HG02763 (cell line): ENCODE measurements around the gene ART1.
"Not testable (repeated sequence)": the region's sequence is repeated elsewhere in the genome, so short reads cannot be mapped to it uniquely, and the experiment has no call there.

Experiments
- ATAC-seq: cut with Tn5 transposase; IDR thresholded peaks from one replicate; pipeline ENCODE4 v1.9.1; 2021; ENCODE audit warnings: mild to moderate bottlenecking, moderate library complexity; ENCODE audit not compliant: unreplicated experiment

Gene ART1, protein sequence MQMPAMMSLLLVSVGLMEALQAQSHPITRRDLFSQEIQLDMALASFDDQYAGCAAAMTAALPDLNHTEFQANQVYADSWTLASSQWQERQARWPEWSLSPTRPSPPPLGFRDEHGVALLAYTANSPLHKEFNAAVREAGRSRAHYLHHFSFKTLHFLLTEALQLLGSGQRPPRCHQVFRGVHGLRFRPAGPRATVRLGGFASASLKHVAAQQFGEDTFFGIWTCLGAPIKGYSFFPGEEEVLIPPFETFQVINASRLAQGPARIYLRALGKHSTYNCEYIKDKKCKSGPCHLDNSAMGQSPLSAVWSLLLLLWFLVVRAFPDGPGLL

DNA sequence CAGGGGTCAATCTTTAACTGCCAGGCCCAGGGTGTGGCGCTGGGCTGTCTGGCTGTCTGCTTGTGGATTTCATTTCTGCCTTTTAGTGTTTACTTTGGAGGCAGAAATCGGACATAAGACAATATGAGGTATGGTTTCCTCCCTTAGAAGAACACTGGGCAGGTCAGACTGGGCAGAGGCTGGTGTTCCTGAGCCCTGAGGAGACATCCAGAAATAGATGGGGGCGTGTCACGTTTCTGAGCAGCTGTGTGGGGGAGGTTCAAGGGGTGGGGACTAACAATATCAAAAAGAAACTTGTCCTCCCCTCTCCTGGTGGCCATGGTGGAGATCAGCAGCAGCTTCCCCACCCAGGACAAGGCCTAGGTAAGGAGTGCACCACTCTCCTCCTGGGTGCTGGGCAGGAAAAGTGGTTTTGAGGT is at the start of gene ART1:
TSS of gene ART1 (plus strand) at position 312 of the 419 bp plus-strand sequence. CDS start 14,086 bp downstream, outside the sequence.
- no peak for ATAC-seq

DNA sequence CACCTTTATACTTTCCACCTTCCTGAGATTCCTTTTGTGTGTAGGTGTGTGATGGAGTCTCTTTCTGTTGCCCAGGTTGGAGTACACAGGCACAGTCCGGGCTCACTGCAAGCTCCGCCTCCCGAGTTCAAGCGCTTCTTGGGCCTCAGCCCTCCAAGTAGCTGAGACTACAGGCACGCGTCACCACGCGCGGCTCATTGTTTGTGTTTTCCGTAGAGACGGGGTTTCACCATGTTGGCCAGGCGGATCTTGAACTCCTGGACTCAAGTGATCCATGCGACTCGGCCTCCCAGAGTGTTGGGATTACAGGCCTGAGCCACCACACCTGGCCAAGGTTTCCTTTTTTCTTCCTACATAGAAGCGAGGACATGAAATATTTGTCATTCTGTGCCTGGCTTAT is 47.2 kb upstream of the ART1 start:
- not testable (repeated sequence) for ATAC-seq

DNA sequence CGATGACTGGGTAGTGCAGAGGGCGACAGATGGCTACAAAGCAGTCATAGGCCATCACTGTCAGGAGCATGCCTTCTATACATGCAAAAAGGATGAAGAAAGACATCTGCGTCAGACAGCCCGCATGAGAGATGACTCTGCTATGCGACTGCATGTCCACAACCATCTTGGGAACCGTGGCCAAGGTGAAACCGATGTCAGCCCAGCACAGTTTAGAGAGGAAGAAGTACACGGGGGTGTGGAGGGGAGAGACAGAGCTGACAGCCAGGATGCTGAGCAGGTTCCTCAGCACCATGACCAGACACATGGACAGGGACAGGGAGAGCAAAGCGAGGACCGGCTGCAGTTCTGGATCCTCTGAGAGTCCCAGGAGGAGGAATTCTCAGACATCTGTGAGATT is 44.7 kb upstream of the ART1 start:
- not testable (repeated sequence) for ATAC-seq

DNA sequence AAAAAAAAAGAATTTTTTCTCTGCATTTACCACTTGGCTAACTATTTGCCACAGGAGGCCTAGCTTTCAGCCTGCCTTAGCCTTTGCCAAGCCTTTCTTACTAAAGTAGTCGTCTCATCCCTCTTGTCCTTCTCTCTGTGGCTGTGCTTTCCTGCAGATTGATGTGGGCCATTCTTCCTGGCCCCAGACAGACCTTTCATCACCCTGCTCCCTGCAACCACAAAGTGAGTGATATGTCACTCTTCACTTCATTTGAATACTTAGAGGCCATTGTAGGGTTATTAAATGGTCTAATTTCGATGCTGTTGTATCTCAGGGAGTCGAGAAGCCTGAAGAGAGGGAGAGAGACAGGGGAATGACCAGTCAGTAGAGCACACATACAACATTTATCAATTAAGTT is 40.8 kb upstream of the ART1 start:
- ATAC-seq = no peak

DNA sequence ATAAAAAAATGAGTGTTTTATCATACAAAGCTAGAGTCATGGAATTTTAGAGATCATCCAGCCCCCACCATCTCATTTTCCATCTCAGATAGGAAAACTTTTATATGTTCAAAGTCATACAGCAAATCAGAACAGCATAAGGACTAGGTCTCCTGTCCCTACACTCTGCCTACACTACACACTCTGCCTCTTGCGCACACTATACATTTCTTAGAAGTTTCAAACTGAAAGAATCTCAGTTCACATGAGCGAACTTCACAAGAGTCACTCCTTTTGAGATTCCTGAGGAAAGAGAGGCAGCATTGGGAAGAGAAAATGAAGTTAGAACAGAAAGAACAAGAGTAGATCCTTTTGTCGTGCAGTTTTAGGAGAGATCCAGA is 39.7 kb upstream of the ART1 start:
- ATAC-seq = no peak

DNA sequence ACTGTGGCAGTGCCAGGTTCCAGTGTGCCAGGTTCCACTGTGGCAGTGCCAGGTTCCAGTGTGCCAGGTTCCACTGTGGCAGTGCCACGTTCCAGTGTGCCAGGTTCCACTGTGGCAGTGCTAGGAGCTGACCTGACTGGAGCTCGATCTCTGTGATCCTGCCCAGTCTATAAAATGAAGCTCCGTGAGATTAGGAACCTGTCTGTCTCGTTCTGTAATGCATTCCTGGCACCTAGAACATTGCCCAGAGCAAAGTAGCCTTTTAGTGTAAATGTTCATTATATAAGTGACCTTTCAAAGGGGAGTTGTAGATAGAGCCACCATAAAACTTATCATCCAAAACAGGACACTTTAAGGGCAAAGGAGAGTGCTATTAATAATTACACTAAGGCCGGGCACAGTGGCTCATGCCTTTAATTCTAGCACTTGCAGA is 39.1 kb upstream of the ART1 start:
- no peak for ATAC-seq

DNA sequence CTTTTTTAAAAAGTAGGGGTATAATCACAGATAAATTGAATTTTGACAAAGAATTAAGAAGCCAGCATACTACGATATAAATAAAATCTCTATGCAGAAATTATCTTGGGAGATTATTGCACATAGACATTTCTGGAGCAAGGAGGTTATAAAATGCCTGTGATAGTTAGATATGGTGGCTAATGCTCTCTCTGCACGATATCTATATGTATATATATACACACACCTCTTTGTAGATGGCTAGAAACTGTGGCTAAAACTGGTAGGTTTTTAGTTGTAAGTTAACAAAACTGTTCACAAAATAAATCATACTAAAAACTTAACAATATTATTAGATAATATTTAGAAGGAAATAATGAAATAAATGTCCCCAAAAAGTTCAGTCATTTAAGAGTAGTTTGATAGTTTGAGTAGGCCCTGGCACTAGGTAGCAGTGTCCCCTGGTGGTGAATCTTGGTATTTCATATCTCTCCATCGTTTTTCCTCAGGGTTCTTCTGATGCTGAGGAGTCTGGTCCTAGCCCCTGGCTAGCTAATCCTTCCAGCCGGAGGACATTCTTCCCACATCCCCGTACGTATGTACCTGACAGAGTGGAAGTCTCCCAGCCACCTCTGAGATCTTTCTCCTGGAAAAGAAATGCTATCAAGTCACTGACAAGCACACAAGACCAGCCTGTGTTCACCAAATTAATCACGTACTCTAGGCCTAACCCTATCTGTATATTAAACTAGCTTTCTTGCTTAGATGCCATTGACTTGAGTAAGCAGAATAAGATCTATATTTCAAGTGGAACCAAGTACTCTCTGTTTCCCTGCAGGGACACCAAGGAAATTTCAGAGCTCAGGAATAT is 35.3 kb upstream of the ART1 start:
- ATAC-seq = no peak

DNA sequence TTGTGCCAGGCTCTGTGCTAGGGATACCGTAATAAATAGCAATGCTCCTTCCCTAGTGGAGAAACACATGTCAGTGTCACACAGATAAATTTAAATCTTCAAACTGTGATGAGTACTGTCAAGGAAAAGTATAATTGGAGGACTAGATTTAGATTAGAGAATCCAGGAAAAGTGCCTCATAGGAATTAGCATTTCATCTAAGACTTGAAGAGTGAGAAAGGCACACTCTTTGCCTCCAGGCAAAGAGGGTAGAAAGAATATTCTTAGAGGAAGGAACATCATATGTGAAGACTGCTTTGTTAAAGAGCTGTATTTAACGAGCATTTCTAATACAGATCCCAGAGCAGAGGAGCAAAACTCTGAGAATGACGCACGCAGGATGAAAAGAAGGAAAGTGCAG is 34.1 kb upstream of the ART1 start:
- ATAC-seq = no peak

DNA sequence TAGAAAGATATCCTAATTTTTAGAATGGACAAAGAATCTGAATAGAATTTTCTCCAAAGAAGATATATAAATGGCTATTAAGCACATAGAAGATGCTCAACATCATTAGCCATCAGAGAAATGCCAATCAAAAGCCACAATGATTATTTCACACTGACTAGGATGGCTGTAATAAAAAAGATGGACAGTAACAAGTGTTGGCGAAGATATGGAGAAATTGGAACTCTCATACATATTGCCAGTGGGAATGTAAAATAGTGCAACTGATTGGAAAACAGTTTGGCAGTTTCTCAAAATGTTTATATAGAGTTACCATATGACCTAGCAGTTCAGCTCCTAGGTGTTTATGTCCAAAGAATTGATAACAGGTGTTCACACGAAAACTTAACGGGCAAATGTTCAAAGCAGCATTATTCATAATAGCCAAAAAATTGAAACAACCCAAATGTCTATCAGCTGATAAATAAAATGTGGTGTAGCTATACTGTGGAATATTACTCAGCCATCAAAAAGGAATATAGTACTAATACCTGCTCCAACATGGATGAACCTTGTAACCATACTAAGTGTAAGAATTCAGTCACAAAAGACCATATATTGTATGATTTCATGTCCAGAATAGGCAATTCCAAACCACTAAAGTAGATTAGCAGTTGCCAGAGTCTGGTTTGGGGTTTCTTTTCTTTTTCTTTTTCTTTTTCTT is 32.8 kb upstream of the ART1 start:
- ATAC-seq = no peak

DNA sequence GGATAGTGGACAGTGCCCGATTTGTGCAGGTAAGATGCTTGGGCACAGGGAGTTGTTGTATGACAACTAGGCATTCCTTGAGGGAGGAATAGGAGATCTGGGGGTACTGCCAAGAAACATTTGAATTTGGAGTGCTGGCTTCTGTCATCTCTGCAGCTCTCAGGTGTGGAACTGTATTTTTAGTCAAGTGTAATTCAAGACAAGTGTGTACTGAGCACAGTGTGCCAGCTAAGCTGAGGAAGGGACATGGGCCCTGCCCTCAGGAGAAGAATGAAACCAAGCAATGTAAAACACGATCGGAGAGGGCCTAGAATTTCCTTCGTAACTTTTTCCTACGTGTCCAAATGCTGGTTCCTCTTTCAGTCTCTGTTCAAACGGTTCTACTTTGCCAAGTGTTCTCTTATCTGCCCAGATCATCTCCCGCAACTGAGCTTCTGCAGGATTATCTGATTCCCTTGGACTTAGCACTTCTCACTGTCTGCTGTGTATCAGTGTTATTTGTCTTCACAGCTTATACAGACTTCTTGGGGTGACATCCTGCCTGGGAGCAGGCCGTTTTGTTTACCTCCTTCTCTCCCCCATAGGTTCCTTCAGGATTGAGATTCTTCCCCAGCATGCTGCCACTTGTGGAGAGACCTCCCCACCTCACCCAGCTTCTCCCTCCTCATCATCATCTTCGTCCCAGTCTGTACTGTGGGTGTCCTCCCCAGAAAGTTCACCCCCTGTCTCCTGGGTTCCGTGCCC is 30.8 kb upstream of the ART1 start:
- no peak for ATAC-seq

DNA sequence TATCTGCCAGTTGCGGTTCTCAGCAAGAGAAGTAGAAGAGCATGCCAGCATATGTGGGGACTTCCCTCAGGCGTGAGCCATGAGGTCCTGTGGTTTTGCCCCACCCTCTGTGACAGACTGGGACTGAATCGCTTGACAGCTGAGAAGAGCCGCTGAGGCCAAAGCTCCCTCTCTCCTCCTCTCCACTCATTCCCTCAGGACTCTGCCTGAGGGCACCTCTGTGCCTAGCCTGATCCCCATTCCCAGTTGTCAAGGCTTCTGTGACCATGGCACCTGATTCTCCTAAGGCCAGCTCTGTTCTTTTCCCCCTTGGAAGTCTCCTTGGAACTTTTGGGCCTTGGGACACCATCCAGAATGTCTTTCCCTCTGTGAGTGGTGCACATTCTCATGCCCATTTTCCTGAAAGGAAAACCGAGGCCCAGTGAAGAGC is 30.2 kb upstream of the ART1 start:
- no peak for ATAC-seq

DNA sequence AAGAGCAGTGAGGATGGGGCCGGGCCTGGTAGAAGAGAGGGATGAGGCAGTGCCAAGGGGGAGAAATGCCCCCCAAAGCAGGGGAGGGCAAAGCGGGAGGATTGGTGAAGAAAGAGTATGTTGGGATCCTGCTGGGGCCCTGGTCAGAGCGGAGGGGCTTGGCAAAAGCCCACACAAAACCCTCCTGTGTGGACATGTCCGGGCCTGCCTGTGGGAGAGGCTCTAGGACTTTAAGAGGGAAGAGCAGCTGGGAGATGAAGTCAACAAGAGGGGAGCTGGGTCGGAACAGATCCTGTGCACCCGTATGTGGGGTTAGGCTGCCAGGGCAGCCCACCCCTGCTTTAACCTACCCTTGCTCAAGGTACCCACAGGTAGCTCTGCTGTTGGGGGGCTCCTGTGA is 28.9 kb upstream of the ART1 start:
- ATAC-seq = no peak

DNA sequence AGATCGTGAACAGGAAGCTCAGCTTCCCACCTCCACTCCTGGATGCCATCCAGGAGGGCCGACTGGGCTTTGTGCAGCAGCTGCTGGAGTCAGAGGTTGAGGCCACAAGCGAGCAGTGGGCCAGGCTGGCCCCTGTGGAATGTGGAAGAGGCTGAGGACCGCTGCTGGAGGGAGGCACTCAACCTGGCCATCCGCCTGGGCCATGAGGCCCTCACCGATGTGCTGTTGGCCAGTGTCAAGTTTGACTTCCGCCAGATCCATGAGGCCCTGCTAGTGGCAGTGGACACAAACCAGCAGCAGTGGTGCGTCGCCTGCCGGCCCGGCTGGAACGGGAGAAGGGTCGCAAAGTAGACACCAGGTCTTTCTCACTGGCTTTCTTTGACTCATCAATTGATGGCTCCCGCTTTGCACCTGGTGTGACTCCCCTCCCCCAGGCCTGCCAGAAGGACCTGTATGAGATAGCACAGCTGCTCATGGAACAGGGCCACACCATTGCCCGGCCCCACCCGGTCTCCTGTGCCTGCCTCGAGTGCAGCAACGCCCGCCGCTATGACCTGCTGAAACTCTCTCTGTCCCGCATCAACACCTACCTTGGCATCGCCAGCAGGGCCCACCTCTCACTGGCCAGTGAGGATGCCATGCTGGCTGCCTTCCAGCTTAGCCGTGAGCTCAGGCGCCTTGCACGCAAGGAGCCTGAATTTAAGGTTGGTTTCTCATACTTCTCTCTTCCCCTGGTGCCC is 28.0 kb upstream of the ART1 start:
- no peak for ATAC-seq

DNA sequence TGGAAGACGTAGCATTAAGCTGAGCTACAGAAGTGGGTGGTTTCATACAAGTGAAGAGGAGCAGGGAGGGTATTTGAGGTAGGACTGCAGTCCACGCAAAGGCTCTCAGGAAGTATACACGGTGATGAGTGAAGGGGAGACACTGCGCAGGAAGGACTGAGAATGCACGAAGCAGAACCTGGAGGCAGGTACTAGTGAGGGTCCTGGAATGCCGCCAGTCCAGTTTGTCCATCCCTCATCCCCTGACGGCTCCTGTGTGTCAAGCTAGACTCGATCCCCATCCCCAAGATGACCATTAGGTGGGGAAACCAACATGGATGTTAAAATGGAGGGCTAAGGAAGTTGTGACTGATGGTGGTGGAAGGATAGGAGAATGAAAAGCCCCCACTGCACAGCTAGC is 26.9 kb upstream of the ART1 start:
- no peak for ATAC-seq

DNA sequence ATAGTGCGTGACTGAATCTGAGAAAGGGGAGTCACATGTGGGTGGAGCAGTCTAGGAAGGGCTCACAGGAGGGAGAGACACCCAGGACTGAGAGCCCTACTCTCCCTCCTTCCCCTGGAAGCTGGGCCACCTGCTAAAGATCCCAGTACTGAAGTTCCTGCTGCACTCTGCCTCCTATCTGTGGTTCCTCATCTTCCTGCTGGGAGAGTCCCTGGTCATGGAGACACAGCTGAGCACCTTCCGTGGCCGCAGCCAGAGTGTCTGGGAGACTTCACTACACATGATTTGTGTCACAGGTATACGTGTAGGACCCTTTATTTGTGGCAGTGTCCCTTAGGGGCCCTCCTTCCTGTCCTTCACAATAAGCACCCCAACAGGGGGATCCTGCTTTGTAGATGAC is 22.4 kb upstream of the ART1 start:
- no peak for ATAC-seq

DNA sequence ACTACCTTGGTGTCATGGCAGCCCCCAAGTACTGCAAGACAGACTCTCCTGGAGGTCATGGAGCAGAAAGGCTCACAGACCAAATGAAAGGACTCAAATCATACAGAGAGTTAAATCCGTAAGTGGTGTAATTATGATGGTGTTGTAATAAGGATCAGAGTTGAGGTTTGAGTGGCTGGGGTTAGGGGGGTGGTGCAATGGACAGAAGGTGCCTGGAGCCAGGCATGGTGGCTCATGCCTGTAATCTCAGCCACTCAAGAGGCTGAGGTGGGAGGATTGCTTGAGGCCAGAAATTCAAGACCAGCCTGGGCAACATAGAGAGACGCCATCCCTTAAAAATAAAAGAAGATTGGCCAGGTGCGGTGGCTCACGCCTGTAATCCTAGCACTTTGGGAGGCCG is 21.8 kb upstream of the ART1 start:
- ATAC-seq = no peak

DNA sequence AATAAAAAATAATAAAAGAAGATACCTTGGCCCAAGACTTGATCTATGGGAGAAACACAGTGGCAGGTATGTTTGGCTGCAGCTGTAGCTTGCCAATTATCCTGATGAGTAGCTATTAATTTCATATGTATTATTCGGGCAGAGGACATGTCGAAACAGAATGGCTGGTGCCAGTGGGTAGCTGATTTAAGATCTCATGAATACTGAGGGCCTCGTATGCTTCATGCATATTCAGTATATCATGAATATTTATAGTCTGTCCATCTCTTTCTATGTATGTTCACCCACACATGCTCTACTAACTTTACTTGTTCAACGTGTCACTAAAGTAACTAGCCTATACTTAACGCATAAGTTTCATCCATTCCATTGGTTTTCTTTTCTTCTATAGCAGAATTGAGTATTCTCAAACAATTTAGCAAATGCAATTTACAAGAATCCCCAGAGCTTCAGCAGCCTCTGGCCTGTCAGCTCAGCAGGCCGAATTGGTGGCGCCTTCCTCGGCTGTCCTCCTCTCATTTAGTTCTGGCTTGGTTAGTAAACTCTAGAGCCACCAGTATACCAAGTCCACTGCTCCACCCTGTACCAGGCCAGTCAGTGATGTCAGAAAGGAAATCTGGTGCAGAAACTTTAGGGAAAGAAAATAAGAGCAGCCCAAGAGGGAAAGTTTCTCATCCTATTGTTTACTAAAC is 21.0 kb upstream of the ART1 start:
- ATAC-seq = no peak

DNA sequence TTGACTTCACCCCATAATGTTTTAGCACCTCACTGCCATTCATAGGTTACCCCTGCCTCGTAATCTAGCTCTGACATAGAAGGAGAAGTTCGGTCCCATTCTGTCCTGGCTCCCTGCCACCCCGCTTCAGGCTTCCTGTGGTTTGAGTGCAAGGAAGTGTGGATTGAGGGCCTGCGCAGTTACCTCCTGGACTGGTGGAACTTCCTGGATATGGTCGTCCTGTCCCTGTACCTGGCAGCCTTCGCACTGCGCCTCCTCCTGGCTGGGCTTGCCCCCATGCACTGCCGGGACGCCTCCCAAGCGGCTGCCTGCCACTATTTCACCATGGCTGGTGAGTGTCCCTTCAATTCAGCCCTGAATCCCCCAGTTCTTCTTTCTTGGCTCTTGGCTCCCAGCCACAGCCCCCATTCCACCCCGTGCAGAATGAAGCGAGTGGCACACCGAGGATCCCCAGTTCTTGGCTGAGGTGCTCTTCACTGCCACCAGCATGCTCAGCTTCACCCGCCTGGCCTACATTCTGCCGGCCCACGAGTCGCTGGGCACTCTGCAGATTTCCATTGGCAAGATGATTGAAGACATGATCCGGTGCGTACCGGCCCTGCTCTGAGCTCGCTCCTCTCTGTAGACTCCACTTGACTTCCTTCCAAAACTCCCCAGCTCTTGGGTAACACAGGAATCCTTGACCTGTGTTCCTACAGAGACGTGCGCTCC is 18.5 kb upstream of the ART1 start:
- ATAC-seq = no peak

DNA sequence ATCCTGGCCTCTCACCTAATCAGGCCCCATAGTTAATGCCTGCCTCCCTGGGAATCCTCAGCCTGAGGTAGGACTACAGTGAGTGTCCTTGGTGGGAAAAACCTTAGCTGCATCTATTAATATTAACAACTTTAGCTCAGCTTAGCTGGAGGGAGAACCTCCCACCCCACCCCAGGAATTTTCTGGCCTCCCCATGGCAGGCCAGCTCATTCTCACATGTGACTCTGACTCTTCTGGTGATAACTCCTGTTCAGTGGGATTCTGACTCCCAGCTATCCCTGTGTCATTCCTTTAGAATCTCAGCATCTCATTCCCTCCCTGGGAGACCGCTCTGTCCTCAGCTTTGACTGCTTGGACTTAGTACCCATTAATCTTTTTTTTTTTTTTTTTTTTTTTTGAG is 17.6 kb upstream of the ART1 start:
- ATAC-seq = no peak
